ENCODE results near the gene PCDH9.

Gene PCDH9

GRCh38 chr13:66354879-66355751 is 875.0 kb downstream of the PCDH9 start:
- DNase-seq = no peak

GRCh38 chr13:66353664-66354063 is 876.5 kb downstream of the PCDH9 start:
- peak; percentile 3 for DNase-seq

GRCh38 chr13:66349966-66350365 is 880.2 kb downstream of the PCDH9 start:
- DNase-seq = no peak

- DNase-seq = no peak
Observed at GRCh38 chr13:66348745-66349690, 881.1 kb downstream of the PCDH9 start.

GRCh38 chr13:66347486-66348117 is 882.5 kb downstream of the PCDH9 start:
- DNase-seq = no peak

GRCh38 chr13:66345971-66346370 is 884.2 kb downstream of the PCDH9 start:
- DNase-seq = no peak

GRCh38 chr13:66345518-66345810 is 884.7 kb downstream of the PCDH9 start:
- no peak for DNase-seq

GRCh38 chr13:66344805-66345517 is 885.2 kb downstream of the PCDH9 start:
- no peak for DNase-seq

GRCh38 chr13:66343224-66343828 is 886.8 kb downstream of the PCDH9 start:
- DNase-seq = no peak

- no peak for DNase-seq
Observed at GRCh38 chr13:66341635-66342377, 888.3 kb downstream of the PCDH9 start.

GRCh38 chr13:66339214-66339613 is 890.9 kb downstream of the PCDH9 start:
- DNase-seq = no peak

- DNase-seq = no peak
Observed at GRCh38 chr13:66338542-66338941, 891.6 kb downstream of the PCDH9 start.

- peak; percentile 41 for DNase-seq
Observed at GRCh38 chr13:66335626-66336025, 894.5 kb downstream of the PCDH9 start.

- DNase-seq = peak; percentile 13
Observed at GRCh38 chr13:66329988-66330451, 900.1 kb downstream of the PCDH9 start.

GRCh38 chr13:66328476-66328875 is 901.7 kb downstream of the PCDH9 start:
- DNase-seq = no peak

- no peak for DNase-seq
Observed at GRCh38 chr13:66323745-66324347, 906.3 kb downstream of the PCDH9 start.

- no peak for DNase-seq
Observed at GRCh38 chr13:66322936-66323335, 907.2 kb downstream of the PCDH9 start.

GRCh38 chr13:66322193-66322740 is 907.9 kb downstream of the PCDH9 start:
- DNase-seq = no peak

GRCh38 chr13:66314911-66315310 is 915.2 kb downstream of the PCDH9 start:
- DNase-seq = no peak

- DNase-seq = no peak
Observed at GRCh38 chr13:66313413-66313812, 916.7 kb downstream of the PCDH9 start.
